SJCRH30 (cell line): ENCODE measurements around the gene RICTOR. TPM values are rescaled to one million over a fixed set of nuclear protein-coding genes. Genes with fewer than 3 reads are reported as not detected.

Experiments used
- DNase-seq, 2 experiments: peaks; one replicate each; pipeline ENCODE4 v3.0.0-alpha.2; 2015 to 2020
- H3K27ac ChIP-seq: fragments of 250-450 bp; sonication (Bioruptor Pico); 2 replicates; pipeline ENCODE4 v1.5.1; 2020; ENCODE audit warnings: mild to moderate bottlenecking, moderate library complexity
- H3K27me3 ChIP-seq: fragments of 250-450 bp; sonication (Bioruptor Pico); 2 replicates; pipeline ENCODE4 v1.5.1; 2020; ENCODE audit warnings: mild to moderate bottlenecking, moderate library complexity
- H3K36me3 ChIP-seq: fragments of 250-450 bp; sonication (Bioruptor Pico); 2 replicates; pipeline ENCODE4 v1.5.1; 2020; ENCODE audit warnings: mild to moderate bottlenecking, moderate library complexity
- H3K4me1 ChIP-seq: fragments of 250-450 bp; sonication (Bioruptor Pico); 2 replicates; pipeline ENCODE4 v1.5.1; 2020; ENCODE audit warnings: mild to moderate bottlenecking, moderate library complexity
- H3K4me3 ChIP-seq: fragments of 250-450 bp; sonication (Bioruptor Pico); 2 replicates; pipeline ENCODE4 v1.5.1; 2020; ENCODE audit warnings: mild to moderate bottlenecking, moderate library complexity
- H3K9me3 ChIP-seq: fragments of 250-450 bp; sonication (Bioruptor Pico); replicated peaks from 2 replicates; pipeline ENCODE4 v1.5.1; 2020; ENCODE audit warnings: mild to moderate bottlenecking, moderate library complexity
- total RNA-seq: library from RNA; depleted of rRNA; stranded (reverse); fragments of >200 nt; shearing (Covaris generic); gene quantifications from 2 replicates; pipeline ENCODE4 v1.2.3, GENCODE V29; 2014

Gene RICTOR
- total RNA-seq, 1 experiment from 2014 or later, result 24.3 TPM

DNA sequence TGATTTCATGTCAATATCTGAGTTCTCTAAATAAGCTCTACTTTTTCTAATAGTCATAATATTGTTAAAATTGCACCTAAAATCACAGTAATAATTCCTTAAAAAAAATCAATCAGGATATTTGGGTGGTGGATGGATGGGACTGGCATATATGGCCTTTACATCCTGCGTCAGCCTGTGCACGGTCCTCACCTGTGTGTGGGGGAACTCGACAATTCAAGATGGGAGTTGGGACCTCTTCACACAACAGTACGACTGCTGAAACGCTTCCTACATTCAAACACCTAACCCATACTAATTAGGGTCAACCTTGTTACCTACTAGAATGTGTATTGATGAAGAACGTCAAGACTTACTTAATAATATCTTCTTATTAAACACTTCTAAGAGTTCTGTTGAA, 137.9 kb downstream of the RICTOR start:
- no peak overlapping the region for H3K27ac ChIP-seq
- H3K36me3 ChIP-seq, result peaks cover 5% of the 10 kb centered on the region
- H3K27me3 ChIP-seq, result no peaks in the 10 kb centered on the region
- no peak for DNase-seq
- H3K4me1 ChIP-seq, result no peaks in the 10 kb centered on the region
- H3K4me3 ChIP-seq, result no peak overlapping the region
- H3K9me3 ChIP-seq, result no peaks in the 10 kb centered on the region

GRCh38 chr5:38935437-38935836, 138.8 kb downstream of the RICTOR start:
- DNase-seq, result no peak
- no peak overlapping the region for H3K27ac ChIP-seq
- no peaks in the 10 kb centered on the region for H3K9me3 ChIP-seq
- H3K4me1 ChIP-seq, result no peaks in the 10 kb centered on the region
- peaks cover 3% of the 10 kb centered on the region; the same call in 1 of the 2 replicates for H3K36me3 ChIP-seq
- H3K27me3 ChIP-seq, result no peaks in the 10 kb centered on the region
- H3K4me3 ChIP-seq, result no peak overlapping the region

GRCh38 chr5:38932854-38933408, 141.3 kb downstream of the RICTOR start:
- H3K4me1 ChIP-seq, result no peaks in the 10 kb centered on the region
- DNase-seq, result no peak
- H3K9me3 ChIP-seq, result no peaks in the 10 kb centered on the region
- no peaks in the 10 kb centered on the region for H3K36me3 ChIP-seq
- H3K4me3 ChIP-seq, result no peak overlapping the region
- no peak overlapping the region for H3K27ac ChIP-seq
- no peaks in the 10 kb centered on the region for H3K27me3 ChIP-seq

- Histone ChIP-seq H3K4me3 (no peak overlapping the region), H3K27me3 (no peaks in the 10 kb centered on the region), H3K27ac (no peak overlapping the region), H3K36me3 (no peaks in the 10 kb centered on the region), H3K4me1 (no peaks in the 10 kb centered on the region), H3K9me3 (no peaks in the 10 kb centered on the region)
- no peak for DNase-seq
These were observed 142.5 kb downstream of the RICTOR start for GRCh38 chr5:38931731-38932130.

DNA sequence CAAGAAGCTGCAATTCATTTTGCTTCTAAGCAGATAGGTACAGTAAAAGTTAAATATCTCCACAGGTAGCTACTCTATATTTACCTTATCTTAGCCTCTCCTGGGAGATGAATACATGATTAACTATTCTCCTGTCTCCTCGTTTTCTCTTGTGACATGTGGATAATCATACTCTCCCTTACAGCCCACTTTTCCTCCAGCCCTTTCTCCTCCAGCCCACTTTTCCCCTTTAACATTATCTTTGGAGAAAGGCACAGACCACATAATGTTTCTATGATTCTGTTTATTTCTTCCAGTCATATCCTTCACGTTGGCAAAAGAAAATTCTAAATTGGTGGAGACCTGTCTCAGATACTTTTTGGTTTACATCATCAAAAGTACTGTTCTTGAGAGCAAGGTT, 144.4 kb downstream of the RICTOR start:
- Histone ChIP-seq H3K4me1 (no peaks in the 10 kb centered on the region), H3K4me3 (no peak overlapping the region), H3K27ac (no peak overlapping the region), H3K9me3 (no peaks in the 10 kb centered on the region), H3K36me3 (no peaks in the 10 kb centered on the region), H3K27me3 (no peaks in the 10 kb centered on the region)
- DNase-seq, result no peak

- no peaks in the 10 kb centered on the region for H3K4me1 ChIP-seq
- H3K27me3 ChIP-seq, result no peaks in the 10 kb centered on the region
- no peaks in the 10 kb centered on the region for H3K36me3 ChIP-seq
These were observed 146.7 kb downstream of the RICTOR start for GRCh38 chr5:38927470-38927869.

DNA sequence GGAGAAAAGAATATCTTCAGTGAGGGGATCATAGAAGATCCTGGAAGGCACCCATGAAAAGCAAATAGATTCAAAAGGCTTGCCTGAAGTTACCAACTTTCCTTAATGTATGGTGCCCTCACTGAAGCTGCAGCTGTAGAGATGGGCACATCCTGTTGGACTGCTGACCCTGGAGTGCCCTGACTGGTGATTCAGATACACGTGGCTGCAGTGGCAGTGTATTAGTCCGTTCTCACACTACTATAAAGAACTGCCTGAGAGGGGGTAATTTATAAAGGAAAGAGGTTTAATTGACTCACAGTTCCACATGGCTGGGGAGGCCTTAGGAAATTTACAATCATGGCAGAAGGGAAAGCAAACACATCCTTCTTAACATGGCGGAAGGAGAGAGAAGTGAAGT, 148.1 kb downstream of the RICTOR start:
- no peaks in the 10 kb centered on the region for H3K36me3 ChIP-seq
- DNase-seq, result no peak
- H3K4me3 ChIP-seq, result no peak overlapping the region
- H3K9me3 ChIP-seq, result no peaks in the 10 kb centered on the region
- no peaks in the 10 kb centered on the region for H3K27me3 ChIP-seq
- H3K27ac ChIP-seq, result no peak overlapping the region
- no peaks in the 10 kb centered on the region for H3K4me1 ChIP-seq

More at GRCh38 chr5:38927470-38927869, 146.7 kb downstream of the RICTOR start:
- Histone ChIP-seq H3K9me3 (no peaks in the 10 kb centered on the region), H3K4me3 (no peak overlapping the region), H3K27ac (no peak overlapping the region)
- no peak for DNase-seq

DNA sequence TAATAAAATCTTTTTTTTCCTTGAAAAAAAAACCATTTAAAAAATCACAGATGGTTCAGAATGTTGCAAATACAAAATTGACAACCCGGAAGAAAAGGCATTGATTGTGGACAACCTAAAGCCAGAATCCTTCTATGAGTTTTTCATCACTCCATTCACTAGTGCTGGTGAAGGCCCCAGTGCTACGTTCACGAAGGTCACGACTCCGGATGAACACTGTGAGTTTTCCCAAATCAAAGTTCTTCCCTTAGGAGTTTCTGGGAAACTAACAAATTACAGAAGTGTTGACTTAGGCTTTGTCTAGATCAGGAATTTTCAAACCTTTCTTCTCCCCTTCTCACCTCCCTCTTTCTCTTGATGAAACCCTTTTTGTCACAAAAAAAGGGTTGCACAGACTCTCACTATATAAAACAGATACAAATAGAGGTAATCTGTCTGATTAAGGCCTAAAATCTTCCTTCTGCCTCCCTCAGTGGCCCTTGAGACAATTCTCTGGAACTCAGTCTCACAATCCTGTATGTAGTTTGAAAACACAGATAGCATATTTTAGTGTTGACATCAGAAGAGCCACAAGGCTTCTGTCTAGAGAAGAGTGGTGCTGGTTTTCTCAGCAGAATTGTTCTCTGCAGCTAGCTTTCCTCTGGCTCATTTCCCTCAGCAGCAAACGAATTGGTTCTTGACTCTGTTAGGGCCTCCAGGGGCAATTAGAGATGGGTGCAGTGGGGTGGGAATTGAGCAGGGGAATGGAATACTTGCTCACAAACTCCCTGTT, 148.9 kb downstream of the RICTOR start:
- no peaks in the 10 kb centered on the region for H3K27me3 ChIP-seq
- H3K9me3 ChIP-seq, result no peaks in the 10 kb centered on the region
- no peak overlapping the region for H3K4me3 ChIP-seq
- H3K4me1 ChIP-seq, result no peaks in the 10 kb centered on the region
- H3K36me3 ChIP-seq, result no peaks in the 10 kb centered on the region
- no peak for DNase-seq
- no peak overlapping the region for H3K27ac ChIP-seq

- Histone ChIP-seq H3K4me3 (no peak overlapping the region), H3K9me3 (no peaks in the 10 kb centered on the region), H3K4me1 (no peaks in the 10 kb centered on the region), H3K27me3 (no peaks in the 10 kb centered on the region), H3K27ac (no peak overlapping the region), H3K36me3 (no peaks in the 10 kb centered on the region)
- DNase-seq, result no peak
These were observed 150.3 kb downstream of the RICTOR start for GRCh38 chr5:38923661-38924451.

DNA sequence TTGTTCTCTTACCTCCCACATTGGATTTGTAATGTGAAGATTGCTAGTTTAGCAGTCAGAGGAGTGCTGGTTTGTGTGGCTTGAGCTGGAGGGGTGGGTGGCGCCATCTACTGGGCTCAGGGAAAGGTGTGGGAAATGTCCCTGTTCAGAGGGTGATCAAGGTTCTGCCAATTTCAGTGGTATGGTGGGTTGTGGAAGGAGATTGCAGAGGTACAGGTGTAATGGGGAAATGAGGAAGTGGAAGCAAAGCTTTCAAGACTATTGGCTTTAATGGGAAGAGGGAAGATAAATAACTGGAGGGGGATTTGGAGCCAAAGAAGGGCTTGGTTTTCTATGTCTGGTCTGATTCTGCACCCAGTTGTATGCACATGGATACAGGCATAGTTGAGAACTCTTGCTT, 152.0 kb downstream of the RICTOR start:
- peak; percentile 49 to 74 for DNase-seq
- no peaks in the 10 kb centered on the region for H3K36me3 ChIP-seq
- H3K9me3 ChIP-seq, result no peaks in the 10 kb centered on the region
- no peak overlapping the region for H3K27ac ChIP-seq
- no peaks in the 10 kb centered on the region for H3K4me1 ChIP-seq
- no peaks in the 10 kb centered on the region for H3K27me3 ChIP-seq
- H3K4me3 ChIP-seq, result no peak overlapping the region

- no peaks in the 10 kb centered on the region for H3K4me1 ChIP-seq
- H3K9me3 ChIP-seq, result no peaks in the 10 kb centered on the region
- H3K27ac ChIP-seq, result no peak overlapping the region
- DNase-seq, result peak; percentile 26 to 47
- no peak overlapping the region for H3K4me3 ChIP-seq
- H3K27me3 ChIP-seq, result no peaks in the 10 kb centered on the region
- no peaks in the 10 kb centered on the region for H3K36me3 ChIP-seq
These were observed 153.0 kb downstream of the RICTOR start for GRCh38 chr5:38921174-38921573.

DNA sequence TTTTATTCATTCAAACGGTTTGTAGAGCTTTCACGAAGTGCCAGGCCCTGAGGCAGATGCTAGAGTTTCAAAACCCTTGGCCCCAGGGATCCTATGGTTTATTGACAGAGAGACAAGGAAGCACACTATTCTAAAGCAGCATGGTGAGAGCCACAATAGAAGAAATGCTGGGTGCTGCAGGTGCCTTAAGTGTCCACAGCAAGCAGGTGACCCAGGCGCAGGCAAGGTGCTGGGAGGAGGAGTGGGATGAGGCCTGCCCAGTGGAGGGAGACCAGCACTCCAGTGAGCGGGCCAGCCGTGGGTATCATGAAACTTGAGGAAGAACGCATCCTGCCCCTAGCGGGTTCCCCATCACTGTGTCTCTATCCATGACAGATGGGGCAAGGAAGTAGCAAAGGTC, 157.4 kb downstream of the RICTOR start:
- Histone ChIP-seq H3K4me3 (no peak overlapping the region), H3K27ac (no peak overlapping the region), H3K36me3 (no peaks in the 10 kb centered on the region), H3K4me1 (no peaks in the 10 kb centered on the region), H3K27me3 (no peaks in the 10 kb centered on the region), H3K9me3 (no peaks in the 10 kb centered on the region)
- DNase-seq, result no peak

GRCh38 chr5:38913714-38914113, 160.5 kb downstream of the RICTOR start:
- H3K4me3 ChIP-seq, result no peak overlapping the region
- DNase-seq, result no peak
- no peaks in the 10 kb centered on the region for H3K27me3 ChIP-seq
- no peaks in the 10 kb centered on the region for H3K36me3 ChIP-seq
- no peaks in the 10 kb centered on the region for H3K9me3 ChIP-seq
- no peaks in the 10 kb centered on the region for H3K4me1 ChIP-seq
- no peak overlapping the region for H3K27ac ChIP-seq

DNA sequence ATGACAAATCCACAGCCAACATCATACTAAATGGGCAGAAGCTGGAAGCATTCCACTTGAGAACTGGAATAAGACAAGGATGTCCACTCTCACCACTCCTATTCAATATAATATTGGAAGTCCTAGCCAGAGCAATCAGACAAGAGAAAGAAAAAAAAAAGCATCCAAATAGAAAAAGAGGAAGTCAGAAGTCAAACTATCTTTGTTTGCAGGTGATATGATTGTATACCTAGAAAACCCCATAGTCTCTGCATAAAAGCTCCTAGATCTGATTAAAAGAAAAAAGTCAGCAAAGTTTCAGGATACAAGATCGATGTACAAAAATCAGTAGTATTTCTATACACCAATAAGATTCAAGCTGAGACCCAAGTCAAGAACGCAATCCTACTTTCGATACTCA, 162.3 kb downstream of the RICTOR start:
- Histone ChIP-seq H3K4me1 (no peaks in the 10 kb centered on the region), H3K27ac (no peak overlapping the region), H3K4me3 (no peak overlapping the region), H3K36me3 (no peaks in the 10 kb centered on the region), H3K9me3 (no peaks in the 10 kb centered on the region), H3K27me3 (no peaks in the 10 kb centered on the region)
- DNase-seq, result no peak

GRCh38 chr5:38906503-38906902, 167.7 kb downstream of the RICTOR start:
- Histone ChIP-seq H3K27me3 (no peaks in the 10 kb centered on the region), H3K36me3 (no peaks in the 10 kb centered on the region), H3K4me1 (no peaks in the 10 kb centered on the region), H3K27ac (no peak overlapping the region), H3K9me3 (no peaks in the 10 kb centered on the region), H3K4me3 (no peak overlapping the region)
- DNase-seq, result no peak
